KMS-11 (cell line): ENCODE measurements around the gene NAT10.

ENCODE experiments used
- H2AFZ ChIP-seq: fragments of 200-600 bp; sonication (generic); 2 replicates; pipeline ENCODE4 v1.6.1; 2016; ENCODE audit warnings: antibody characterized with exemption, mixed run types, low read depth
- H3K27ac ChIP-seq: fragments of 200-600 bp; sonication (generic); 2 replicates; pipeline ENCODE4 v1.6.1; 2016; ENCODE audit warnings: mild to moderate bottlenecking, mixed run types
- H3K27me3 ChIP-seq: fragments of 200-600 bp; sonication (generic); 2 replicates; pipeline ENCODE4 v1.6.1; 2017; ENCODE audit warnings: mild to moderate bottlenecking, low read depth, mixed run types, moderate library complexity; ENCODE audit not compliant: insufficient read depth
- H3K36me3 ChIP-seq: fragments of 200-600 bp; sonication (generic); 2 replicates; pipeline ENCODE4 v1.6.1; 2017; ENCODE audit warnings: mild to moderate bottlenecking, mixed run types; ENCODE audit not compliant: insufficient read depth
- H3K4me1 ChIP-seq: fragments of 200-600 bp; sonication (generic); 2 replicates; pipeline ENCODE4 v1.6.1; 2016; ENCODE audit warnings: mild to moderate bottlenecking, low read depth, mixed run types; ENCODE audit not compliant: poor library complexity, severe bottlenecking
- H3K4me2 ChIP-seq: fragments of 200-600 bp; sonication (generic); 2 replicates; pipeline ENCODE4 v1.7.0; 2016; ENCODE audit warnings: mild to moderate bottlenecking, mixed run types
- H3K4me3 ChIP-seq: fragments of 200-600 bp; sonication (generic); IDR thresholded peaks from 2 replicates; pipeline ENCODE4 v1.6.1; 2017; ENCODE audit warnings: low read depth, low read length, mixed read lengths; ENCODE audit not compliant: insufficient read depth
- H3K79me2 ChIP-seq: fragments of 200-600 bp; sonication (generic); 2 replicates; pipeline ENCODE4 v1.6.1; 2016; ENCODE audit warnings: low read depth, mixed run types; ENCODE audit not compliant: insufficient read depth
- H3K9ac ChIP-seq: fragments of 200-600 bp; sonication (generic); 2 replicates; pipeline ENCODE4 v1.6.1; 2016; ENCODE audit warnings: mild to moderate bottlenecking, mixed run types
- H4K20me1 ChIP-seq: fragments of 200-600 bp; sonication (generic); 2 replicates; pipeline ENCODE4 v1.6.1; 2016; ENCODE audit warnings: mild to moderate bottlenecking, mixed run types; ENCODE audit not compliant: insufficient read depth
- CTCF ChIP-seq: fragments of 200-600 bp; sonication (generic); conservative IDR thresholded peaks from 2 replicates; pipeline ENCODE4 v1.6.1; 2017; ENCODE audit warnings: low read depth, mild to moderate bottlenecking, antibody characterized with exemption, low read length, moderate library complexity, mixed read lengths

NAT10 gene

DNA sequence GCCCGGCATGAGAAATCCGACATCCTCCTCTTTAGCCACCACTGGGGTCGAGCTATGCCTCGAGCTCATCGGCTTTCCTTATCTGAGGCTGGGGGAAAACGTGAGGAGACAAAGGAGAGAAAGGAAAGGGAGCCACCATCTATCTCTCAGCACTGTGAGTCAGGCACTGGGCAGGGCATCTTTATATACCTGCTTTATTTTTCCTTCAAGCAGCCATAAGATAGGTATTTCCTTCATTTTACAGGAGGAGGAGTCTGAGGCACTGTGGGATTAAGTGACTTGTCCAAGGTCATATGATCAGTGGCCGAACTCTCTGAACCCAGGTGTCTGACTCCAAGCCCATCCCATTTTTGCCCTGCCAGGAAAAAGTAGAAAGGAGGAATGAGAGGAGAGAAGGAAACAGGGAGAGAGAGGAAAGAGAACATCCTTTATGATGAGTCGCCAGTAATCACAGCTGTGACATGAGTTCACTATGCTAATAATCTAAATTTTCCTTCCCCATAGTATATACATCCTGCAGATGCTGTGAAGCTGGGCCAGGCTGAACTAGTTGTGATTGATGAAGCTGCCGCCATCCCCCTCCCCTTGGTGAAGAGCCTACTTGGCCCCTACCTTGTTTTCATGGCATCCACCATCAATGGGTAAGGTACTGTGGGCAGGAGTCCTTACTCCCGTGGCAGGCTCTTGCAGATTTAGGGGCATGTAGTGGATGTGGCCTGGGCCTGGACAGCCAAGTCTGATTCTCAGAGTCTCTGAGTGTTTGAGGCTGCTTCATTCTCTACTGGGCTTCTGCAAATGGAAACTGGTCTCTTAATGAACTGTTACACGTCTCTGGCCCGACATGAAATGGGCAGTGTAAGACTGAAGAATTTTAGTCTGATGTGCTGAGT lies 21.8 kb downstream of the NAT10 start:
- H3K27me3 ChIP-seq: no peaks in the 10 kb centered on the region
- H3K4me1 ChIP-seq: no peaks in the 10 kb centered on the region
- H3K9ac ChIP-seq: no peak overlapping the region
- peaks cover 24% of the 10 kb centered on the region; the same call in 1 of the 2 replicates for H3K36me3 ChIP-seq
- no peak overlapping the region for H2AFZ ChIP-seq
- TF ChIP-seq CTCF: no peak
- H3K4me2 ChIP-seq: no peak overlapping the region
- H4K20me1 ChIP-seq: no peaks in the 10 kb centered on the region
- no peaks in the 10 kb centered on the region for H3K79me2 ChIP-seq
- H3K4me3 ChIP-seq: no peak overlapping the region
- no peak overlapping the region for H3K27ac ChIP-seq

- Histone ChIP-seq H3K4me3 (no peak overlapping the region), H3K9ac (no peak overlapping the region), H4K20me1 (no peaks in the 10 kb centered on the region), H3K27ac (no peak overlapping the region), H3K4me1 (no peaks in the 10 kb centered on the region), H3K27me3 (no peaks in the 10 kb centered on the region), H3K36me3 (peaks cover 27% of the 10 kb centered on the region; the same call in 1 of the 2 replicates), H2AFZ (no peak overlapping the region), H3K79me2 (no peaks in the 10 kb centered on the region), H3K4me2 (no peak overlapping the region)
- TF ChIP-seq CTCF: no peak
Measured at GRCh38 chr11:34128824-34129223, 23.4 kb downstream of the NAT10 start.

- Histone ChIP-seq H3K4me1 (no peaks in the 10 kb centered on the region), H4K20me1 (no peaks in the 10 kb centered on the region; the same call in 1 of the 2 replicates), H3K4me2 (no peak overlapping the region), H3K9ac (no peak overlapping the region), H3K27me3 (no peaks in the 10 kb centered on the region), H3K4me3 (no peak overlapping the region), H3K27ac (no peak overlapping the region), H3K79me2 (no peaks in the 10 kb centered on the region), H3K36me3 (peaks cover 14% of the 10 kb centered on the region; the same call in 1 of the 2 replicates), H2AFZ (no peak overlapping the region)
- TF ChIP-seq CTCF: no peak
Measured at GRCh38 chr11:34132261-34132965, 27.0 kb downstream of the NAT10 start.

DNA sequence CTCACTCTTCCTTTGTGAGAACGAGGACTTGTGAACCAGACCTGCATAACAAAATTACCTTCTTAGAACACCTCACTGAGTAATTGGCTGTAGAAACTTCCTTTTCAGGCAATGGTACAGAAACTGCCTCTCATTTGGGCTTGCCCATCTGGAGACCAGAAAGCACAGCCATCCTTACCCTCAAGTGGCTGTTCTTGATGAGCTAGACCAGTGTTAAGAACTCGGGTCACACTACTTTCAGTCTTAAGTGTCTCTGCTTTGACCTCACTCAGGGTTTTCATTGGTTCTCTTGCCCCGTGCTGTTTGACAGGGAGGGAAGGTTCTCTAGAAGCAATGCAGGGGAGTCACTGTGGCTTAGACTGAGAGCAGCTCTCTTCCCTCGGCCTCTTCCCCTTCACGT lies 29.3 kb downstream of the NAT10 start:
- Histone ChIP-seq H3K4me1 (no peaks in the 10 kb centered on the region), H3K36me3 (peaks cover 3% of the 10 kb centered on the region; the same call in 1 of the 2 replicates)

More for the DNA sequence above, 29.3 kb downstream of the NAT10 start:
- Histone ChIP-seq H3K27ac (no peak overlapping the region), H3K4me2 (no peak overlapping the region), H3K9ac (no peak overlapping the region), H3K79me2 (no peaks in the 10 kb centered on the region), H4K20me1 (no peaks in the 10 kb centered on the region; the same call in 1 of the 2 replicates), H2AFZ (no peak overlapping the region), H3K27me3 (no peaks in the 10 kb centered on the region), H3K4me3 (no peak overlapping the region)
- no peak for TF ChIP-seq CTCF
